ENCODE results near the gene CACUL1.

The CACUL1 gene

DNA sequence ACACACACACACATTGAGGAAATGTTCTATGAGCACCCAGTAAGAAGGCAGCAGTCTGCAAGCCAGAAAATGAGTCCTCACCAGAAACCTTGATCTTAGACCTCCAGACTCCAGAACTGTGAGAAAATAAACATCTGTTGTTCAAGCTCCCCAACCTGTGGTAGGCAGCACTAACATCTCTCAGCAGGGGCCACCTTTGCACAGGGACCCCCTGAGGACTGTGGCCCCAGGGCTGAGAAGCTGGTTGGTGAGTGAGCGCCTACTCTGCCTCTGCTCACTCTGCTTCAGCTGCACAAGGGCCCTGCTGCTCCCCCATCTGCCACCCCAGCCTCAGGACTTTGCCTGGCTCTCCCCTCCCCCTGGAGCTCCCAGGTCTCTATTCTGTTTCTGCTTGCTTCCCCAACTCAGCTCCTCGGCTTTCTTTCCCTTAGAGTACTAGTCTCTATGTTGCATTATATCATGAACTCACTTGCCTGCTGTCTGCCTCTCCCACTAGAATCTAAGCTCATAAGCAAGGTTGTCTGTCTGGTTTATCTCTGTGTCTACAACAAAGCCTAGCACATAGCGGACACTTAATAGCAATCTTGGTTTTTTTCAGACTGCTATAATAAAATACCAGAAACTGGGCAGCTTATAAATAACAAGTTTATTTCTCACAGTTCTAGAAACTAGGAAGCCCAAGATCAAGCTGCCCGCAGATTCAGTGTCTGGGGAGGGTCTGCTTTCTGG lies 118.9 kb downstream of the CACUL1 start:
- DNase-seq, result no peak

DNA sequence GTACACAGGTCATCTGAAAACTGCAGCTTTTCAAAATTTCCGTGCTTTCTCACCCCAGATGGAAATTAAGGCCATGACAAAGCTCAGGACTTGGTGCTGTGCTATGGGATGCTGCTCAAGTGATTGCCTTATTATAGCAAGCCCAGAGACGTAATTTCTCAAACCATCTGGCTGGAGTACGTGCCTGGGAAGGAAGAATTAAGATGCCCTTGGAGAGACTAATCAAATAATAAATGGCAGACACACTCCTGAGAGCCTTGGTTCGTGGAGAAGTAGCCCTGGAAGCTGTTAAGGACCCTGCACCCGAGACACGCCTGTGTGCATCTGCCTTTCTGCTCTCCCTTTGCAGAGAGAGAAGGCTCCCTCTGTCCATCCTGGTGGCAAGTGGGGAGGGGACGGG lies 121.0 kb downstream of the CACUL1 start:
- DNase-seq, result no peak

DNA sequence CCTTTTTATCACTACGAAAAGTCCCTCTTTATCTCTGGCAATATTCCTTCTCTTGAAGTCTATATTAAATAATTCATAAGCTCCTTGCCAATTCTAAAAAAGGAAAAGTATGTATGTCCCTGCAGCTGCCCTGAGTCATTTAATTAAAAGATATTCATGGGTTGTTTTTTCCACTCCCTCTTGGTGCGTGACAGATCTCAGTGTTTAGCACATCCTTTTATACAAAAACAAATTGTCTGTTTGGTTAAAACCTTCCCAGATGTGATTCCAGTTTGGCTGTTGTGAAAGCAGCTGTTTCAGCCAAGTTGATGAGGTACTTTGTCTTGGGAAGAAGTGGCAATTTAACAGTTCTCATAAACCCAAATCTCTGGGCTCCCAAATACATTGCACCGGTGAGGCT lies 125.6 kb downstream of the CACUL1 start:
- DNase-seq, result no peak

DNA sequence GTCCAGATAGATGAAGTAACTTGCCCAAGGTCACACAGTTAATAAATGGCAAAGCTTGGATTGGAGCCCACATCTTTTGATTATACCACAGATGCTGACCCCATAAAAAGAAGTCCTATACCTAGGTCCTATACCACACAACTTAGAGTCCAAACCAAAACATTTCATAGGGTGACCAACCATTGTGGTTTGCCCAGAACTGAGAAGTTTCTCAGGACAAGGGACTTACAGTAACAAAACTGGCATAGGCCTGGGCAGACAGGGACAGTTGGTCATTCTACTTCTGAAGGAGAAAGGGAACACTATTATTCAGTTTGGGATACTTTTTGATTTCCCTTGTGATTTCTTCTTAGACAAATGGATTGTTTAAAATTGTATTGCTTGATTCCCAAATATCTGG lies 126.4 kb downstream of the CACUL1 start:
- no peak for DNase-seq

DNA sequence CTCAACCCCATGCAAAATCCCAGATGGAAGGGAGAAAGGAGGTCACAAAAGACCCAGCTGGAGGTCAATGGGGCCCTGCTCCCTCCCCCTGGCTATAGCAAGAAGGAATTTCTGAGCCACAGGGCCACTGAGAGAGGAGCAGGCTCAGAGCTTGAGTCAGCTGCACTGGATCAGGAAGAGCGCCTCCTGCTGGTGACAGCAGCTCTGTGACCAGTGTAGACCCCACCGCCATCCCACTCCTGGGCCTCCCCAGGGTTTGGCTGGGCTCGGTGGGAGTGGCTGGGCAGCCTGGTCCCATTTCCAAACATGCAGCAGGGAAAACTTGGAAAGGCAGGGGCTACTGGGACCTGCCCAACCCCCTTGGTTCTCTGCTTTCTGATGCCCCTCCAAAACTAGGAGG lies 127.8 kb downstream of the CACUL1 start:
- no peak for DNase-seq

Data from activated T-cell treated with anti-CD3 and anti-CD28 coated beads, Interleukin-2, amount 50 U/mL, for 48 hours (primary cell).